Activated naive CD8-positive, alpha-beta T cell (primary cell): Measurements from ENCODE around the gene ACTL8.

Source experiments
- H3K27ac Mint-ChIP-seq: one replicate; pipeline ENCODE4 v1.8.0; 2021; ENCODE audit warnings: mixed read lengths
- H3K27me3 Mint-ChIP-seq: one replicate; pipeline ENCODE4 v1.8.0; 2021; ENCODE audit warnings: mixed read lengths
- H3K36me3 Mint-ChIP-seq: one replicate; pipeline ENCODE4 v1.8.0; 2021; ENCODE audit warnings: mixed read lengths
- H3K4me1 Mint-ChIP-seq: one replicate; pipeline ENCODE4 v1.8.0; 2021; ENCODE audit warnings: low read depth, mixed read lengths
- H3K4me3 Mint-ChIP-seq: one replicate; pipeline ENCODE4 v1.8.0; 2021; ENCODE audit warnings: mild to moderate bottlenecking, mixed read lengths
- H3K9me3 Mint-ChIP-seq: one replicate; pipeline ENCODE4 v1.8.0; 2021; ENCODE audit warnings: low read depth, mixed read lengths

Gene ACTL8

GRCh38 chr1:17728123-17728712 lies 26.9 kb upstream of the ACTL8 start:
- no peaks in the 10 kb centered on the region for H3K4me1 Mint-ChIP-seq

GRCh38 chr1:17729248-17729647 lies 25.9 kb upstream of the ACTL8 start:
- no peaks in the 10 kb centered on the region for H3K9me3 Mint-ChIP-seq
- H3K27me3 Mint-ChIP-seq = no peaks in the 10 kb centered on the region
- no peak overlapping the region for H3K4me3 Mint-ChIP-seq
- H3K4me1 Mint-ChIP-seq = no peaks in the 10 kb centered on the region
- H3K36me3 Mint-ChIP-seq = no peaks in the 10 kb centered on the region
- H3K27ac Mint-ChIP-seq = no peak overlapping the region

More at GRCh38 chr1:17728123-17728712, 26.9 kb upstream of the ACTL8 start:
- no peak overlapping the region for H3K27ac Mint-ChIP-seq
- H3K9me3 Mint-ChIP-seq = no peaks in the 10 kb centered on the region
- H3K4me3 Mint-ChIP-seq = no peak overlapping the region
- no peaks in the 10 kb centered on the region for H3K27me3 Mint-ChIP-seq
- H3K36me3 Mint-ChIP-seq = no peaks in the 10 kb centered on the region

- Mint-ChIP-seq H3K4me3 (no peak overlapping the region), H3K9me3 (no peaks in the 10 kb centered on the region), H3K27ac (no peak overlapping the region), H3K36me3 (no peaks in the 10 kb centered on the region), H3K27me3 (no peaks in the 10 kb centered on the region), H3K4me1 (no peaks in the 10 kb centered on the region)
Observed at GRCh38 chr1:17729909-17730308, 25.2 kb upstream of the ACTL8 start.

- H3K36me3 Mint-ChIP-seq = no peaks in the 10 kb centered on the region
- H3K4me1 Mint-ChIP-seq = no peaks in the 10 kb centered on the region
- H3K9me3 Mint-ChIP-seq = no peaks in the 10 kb centered on the region
- H3K27ac Mint-ChIP-seq = no peak overlapping the region
- H3K4me3 Mint-ChIP-seq = no peak overlapping the region
- no peaks in the 10 kb centered on the region for H3K27me3 Mint-ChIP-seq
Observed at GRCh38 chr1:17731460-17731859, 23.7 kb upstream of the ACTL8 start.

GRCh38 chr1:17732475-17732874 lies 22.7 kb upstream of the ACTL8 start:
- Mint-ChIP-seq H3K9me3 (no peaks in the 10 kb centered on the region), H3K4me1 (no peaks in the 10 kb centered on the region), H3K36me3 (no peaks in the 10 kb centered on the region), H3K27ac (no peak overlapping the region), H3K4me3 (no peak overlapping the region), H3K27me3 (no peaks in the 10 kb centered on the region)

- no peaks in the 10 kb centered on the region for H3K27me3 Mint-ChIP-seq
- H3K9me3 Mint-ChIP-seq = no peaks in the 10 kb centered on the region
- H3K27ac Mint-ChIP-seq = no peak overlapping the region
- no peak overlapping the region for H3K4me3 Mint-ChIP-seq
- no peaks in the 10 kb centered on the region for H3K36me3 Mint-ChIP-seq
- H3K4me1 Mint-ChIP-seq = no peaks in the 10 kb centered on the region
Observed at GRCh38 chr1:17733661-17734060, 21.5 kb upstream of the ACTL8 start.

GRCh38 chr1:17734609-17735008 lies 20.5 kb upstream of the ACTL8 start:
- Mint-ChIP-seq H3K9me3 (no peaks in the 10 kb centered on the region), H3K27ac (no peak overlapping the region), H3K4me1 (no peaks in the 10 kb centered on the region), H3K4me3 (no peak overlapping the region), H3K36me3 (no peaks in the 10 kb centered on the region), H3K27me3 (no peaks in the 10 kb centered on the region)

- H3K27ac Mint-ChIP-seq = no peak overlapping the region
- no peaks in the 10 kb centered on the region for H3K9me3 Mint-ChIP-seq
- no peaks in the 10 kb centered on the region for H3K4me1 Mint-ChIP-seq
- no peaks in the 10 kb centered on the region for H3K36me3 Mint-ChIP-seq
- no peak overlapping the region for H3K4me3 Mint-ChIP-seq
- no peaks in the 10 kb centered on the region for H3K27me3 Mint-ChIP-seq
Observed at GRCh38 chr1:17735348-17735747, 19.8 kb upstream of the ACTL8 start.

GRCh38 chr1:17735793-17736192 lies 19.3 kb upstream of the ACTL8 start:
- Mint-ChIP-seq H3K27ac (no peak overlapping the region), H3K4me1 (no peaks in the 10 kb centered on the region), H3K27me3 (peaks cover 2% of the 10 kb centered on the region), H3K9me3 (no peaks in the 10 kb centered on the region), H3K36me3 (no peaks in the 10 kb centered on the region), H3K4me3 (no peak overlapping the region)

- Mint-ChIP-seq H3K27ac (no peak overlapping the region), H3K4me3 (no peak overlapping the region)
Observed at GRCh38 chr1:17736625-17737024, 18.5 kb upstream of the ACTL8 start.

GRCh38 chr1:17739050-17739449 lies 16.1 kb upstream of the ACTL8 start:
- no peak overlapping the region for H3K4me3 Mint-ChIP-seq

More at GRCh38 chr1:17736625-17737024, 18.5 kb upstream of the ACTL8 start:
- peaks cover 5% of the 10 kb centered on the region for H3K27me3 Mint-ChIP-seq
- H3K9me3 Mint-ChIP-seq = no peaks in the 10 kb centered on the region
- H3K36me3 Mint-ChIP-seq = no peaks in the 10 kb centered on the region
- no peaks in the 10 kb centered on the region for H3K4me1 Mint-ChIP-seq

GRCh38 chr1:17741052-17741451 lies 14.1 kb upstream of the ACTL8 start:
- Mint-ChIP-seq H3K27ac (no peak overlapping the region), H3K4me3 (no peak overlapping the region), H3K27me3 (peaks cover 11% of the 10 kb centered on the region), H3K36me3 (no peaks in the 10 kb centered on the region), H3K9me3 (no peaks in the 10 kb centered on the region), H3K4me1 (no peaks in the 10 kb centered on the region)

More at GRCh38 chr1:17739050-17739449, 16.1 kb upstream of the ACTL8 start:
- no peaks in the 10 kb centered on the region for H3K9me3 Mint-ChIP-seq
- no peak overlapping the region for H3K27ac Mint-ChIP-seq
- H3K36me3 Mint-ChIP-seq = no peaks in the 10 kb centered on the region
- H3K27me3 Mint-ChIP-seq = peaks cover 11% of the 10 kb centered on the region
- no peaks in the 10 kb centered on the region for H3K4me1 Mint-ChIP-seq

GRCh38 chr1:17742583-17742982 lies 12.6 kb upstream of the ACTL8 start:
- Mint-ChIP-seq H3K9me3 (no peaks in the 10 kb centered on the region), H3K4me1 (no peaks in the 10 kb centered on the region), H3K27me3 (peaks cover 11% of the 10 kb centered on the region), H3K4me3 (no peak overlapping the region), H3K27ac (no peak overlapping the region), H3K36me3 (no peaks in the 10 kb centered on the region)

GRCh38 chr1:17743008-17743647 lies 12.0 kb upstream of the ACTL8 start:
- H3K4me3 Mint-ChIP-seq = no peak overlapping the region
- H3K9me3 Mint-ChIP-seq = no peaks in the 10 kb centered on the region
- H3K27ac Mint-ChIP-seq = no peak overlapping the region
- H3K4me1 Mint-ChIP-seq = no peaks in the 10 kb centered on the region
- peaks cover 11% of the 10 kb centered on the region for H3K27me3 Mint-ChIP-seq
- H3K36me3 Mint-ChIP-seq = no peaks in the 10 kb centered on the region

GRCh38 chr1:17743925-17744324 lies 11.2 kb upstream of the ACTL8 start:
- no peaks in the 10 kb centered on the region for H3K9me3 Mint-ChIP-seq
- peaks cover 11% of the 10 kb centered on the region for H3K27me3 Mint-ChIP-seq
- H3K4me3 Mint-ChIP-seq = no peak overlapping the region
- H3K27ac Mint-ChIP-seq = no peak overlapping the region
- H3K4me1 Mint-ChIP-seq = no peaks in the 10 kb centered on the region
- H3K36me3 Mint-ChIP-seq = no peaks in the 10 kb centered on the region
